Psoas muscle (tissue), 8 donors: ENCODE results near the gene KLHL29. TPM values are rescaled to one million over a fixed set of nuclear protein-coding genes. Genes with fewer than 3 reads are reported as not detected.

Experiments used
- ATAC-seq, 4 donors: fragments of 200-7000 bp; cut with Tn5 transposase; one replicate each; pipeline ENCODE4 v1.9.1; 2020; ENCODE audit warnings: moderate library complexity in 3 of 4, mild to moderate bottlenecking in 2 of 4
- DNase-seq, 2 donors: peaks; one replicate each; pipeline ENCODE4 v3.0.0-alpha.2; 2020
- H3K27ac ChIP-seq: fragments of 200-600 bp; one replicate; pipeline ENCODE4 v1.8.0; 2022
- H3K27me3 ChIP-seq, 3 donors: fragments of 200-600 bp in 1 of 3; one replicate each; pipeline versions ENCODE4 v1.6.1 to v1.8.0; 2013 to 2022; ENCODE audit warnings: low read length in 2 of 3, mild to moderate bottlenecking in 2 of 3, moderate library complexity in 1 of 3; ENCODE audit not compliant: insufficient read depth in 3 of 3
- H3K36me3 ChIP-seq, 2 donors: fragments of 200-600 bp in 1 of 2; one replicate each; pipeline versions ENCODE4 v1.6.1 to v1.8.0; 2013 to 2022; ENCODE audit warnings: low read depth in 1 of 2, mild to moderate bottlenecking in 1 of 2, moderate library complexity in 1 of 2; ENCODE audit not compliant: insufficient read depth in 1 of 2
- H3K4me1 ChIP-seq: fragments of 200-600 bp; one replicate; pipeline ENCODE4 v1.8.0; 2022
- H3K4me3 ChIP-seq: fragments of 200-600 bp; one replicate; pipeline ENCODE4 v1.8.0; 2022; ENCODE audit warnings: mild to moderate bottlenecking
- H3K9me3 ChIP-seq: fragments of 200-600 bp; one replicate; pipeline ENCODE4 v1.8.0; 2022
- CTCF ChIP-seq: fragments of 200-600 bp; IDR thresholded peaks from one replicate; pipeline ENCODE4 v1.8.0; 2022; ENCODE audit warnings: antibody characterized with exemption
- WGBS, 3 donors: extraction: QIAGEN DNeasy Blood & Tissue Kit; methylation state at CpG; one replicate each; pipeline versions ENCODE4 v1.1.6 to v1.1.7; 2013; 5-methylcytosine and 5-hydroxymethylcytosine counted together
- intact Hi-C, 2 donors: fragments of 100-400 bp; cut with DNase I; formaldehyde crosslinking; loops; one replicate each; pipeline versions ENCODE4 v1.11.0 to v1.14.2; 2022
- polyA plus RNA-seq, 3 donors: library from polyadenylated mRNA; stranded (reverse); fragments of 200-250 nt; gene quantifications; one replicate each; pipeline ENCODE4 v1.2.3, GENCODE V29; 2013
- total RNA-seq, 4 donors: library from RNA; stranded (reverse); fragmentation: NEBNext Ultra II Directional in 2 of 4; extraction: Animal tissue kit (Norgen Biotek cat#: 25700) in 2 of 4; gene quantifications; one replicate each; pipeline versions ENCODE4 v1.2.1 to v1.2.4, GENCODE V29; 2021 to 2023
- donor health status: healthy with polysubstance abuse.
- donor health status: DM: no; HTN: no; CAD: no; lungs with moderate emphysema.
- donor health status: Bipolar disorder and iron deficiency.
- donor health status: healthy.
- donor health status: DM: yes; HTN: yes; CAD: no.
- donor health status: DM: no; HTN: no; CAD: no.
- donor health status: DM: no; HTN: no; CAD: no.
- donor health status: DM: yes; HTN: yes; CAD: no.

Gene KLHL29
- total and polyA plus RNA-seq, 7 donors: 4.4 to 14.1 (median 6.8) TPM

GRCh38 chr2:23475473-23475872, 90.5 kb downstream of the KLHL29 start:
- Histone ChIP-seq H3K27ac (no peak overlapping the region), H3K27me3 (no peaks in the 10 kb centered on the region), H3K9me3 (no peaks in the 10 kb centered on the region), H3K4me3 (no peak overlapping the region), H3K36me3 (no peaks in the 10 kb centered on the region), H3K4me1 (no peaks in the 10 kb centered on the region)
- 92 to 97% (median 94%) methylated on average over 11 of the region's 11 CpGs for WGBS, 3 donors
- DNase-seq (no peak), ATAC-seq (no peak)
- TF ChIP-seq CTCF: no peak
- intact Hi-C loops: no loop called here

- WGBS, 3 donors: 75 to 84% (median 81%) methylated on average over 7 of the region's 7 CpGs
- H3K36me3 ChIP-seq: no peaks in the 10 kb centered on the region
- ATAC-seq (no peak), DNase-seq (no peak)
- H3K27ac ChIP-seq: no peak overlapping the region
- intact Hi-C loops: no loop called here
- no peak overlapping the region for H3K4me3 ChIP-seq
- TF ChIP-seq CTCF: no peak
- H3K4me1 ChIP-seq: no peaks in the 10 kb centered on the region
- H3K27me3 ChIP-seq: no peaks in the 10 kb centered on the region
- H3K9me3 ChIP-seq: no peaks in the 10 kb centered on the region
These were observed 91.8 kb downstream of the KLHL29 start for GRCh38 chr2:23476786-23477185.

GRCh38 chr2:23477392-23477791, 92.4 kb downstream of the KLHL29 start:
- ATAC-seq (no peak), DNase-seq (no peak)
- H3K4me1 ChIP-seq: no peaks in the 10 kb centered on the region
- H3K9me3 ChIP-seq: no peaks in the 10 kb centered on the region
- H3K27ac ChIP-seq: no peak overlapping the region
- intact Hi-C loops: no loop called here
- no peaks in the 10 kb centered on the region for H3K27me3 ChIP-seq
- no peaks in the 10 kb centered on the region for H3K36me3 ChIP-seq
- H3K4me3 ChIP-seq: no peak overlapping the region
- no peak for TF ChIP-seq CTCF
- 88 to 91% (median 88%) methylated on average over 11 of the region's 11 CpGs for WGBS, 3 donors

GRCh38 chr2:23478087-23478932, 93.3 kb downstream of the KLHL29 start:
- no peak for ATAC-seq

More at GRCh38 chr2:23478087-23478932, 93.3 kb downstream of the KLHL29 start:
- no peak for DNase-seq
- no peaks in the 10 kb centered on the region for H3K27me3 ChIP-seq
- H3K4me3 ChIP-seq: no peak overlapping the region
- H3K27ac ChIP-seq: no peak overlapping the region
- H3K9me3 ChIP-seq: no peaks in the 10 kb centered on the region
- intact Hi-C loops: no loop called here
- H3K4me1 ChIP-seq: no peaks in the 10 kb centered on the region
- no peaks in the 10 kb centered on the region for H3K36me3 ChIP-seq
- TF ChIP-seq CTCF: no peak
- WGBS, 3 donors: 84 to 90% (median 88%) methylated on average over 17 of the region's 17 CpGs
